Activated CD8-positive, alpha-beta memory T cell treated with anti-CD3 and anti-CD28 coated beads, Interleukin-2, amount 50 U/mL, for 4 hours (primary cell): Measurements from ENCODE around the gene LMTK2.

ENCODE experiments used
- DNase-seq: peaks from one replicate; pipeline ENCODE4 v3.0.0-alpha.2; 2020

Gene LMTK2

DNA sequence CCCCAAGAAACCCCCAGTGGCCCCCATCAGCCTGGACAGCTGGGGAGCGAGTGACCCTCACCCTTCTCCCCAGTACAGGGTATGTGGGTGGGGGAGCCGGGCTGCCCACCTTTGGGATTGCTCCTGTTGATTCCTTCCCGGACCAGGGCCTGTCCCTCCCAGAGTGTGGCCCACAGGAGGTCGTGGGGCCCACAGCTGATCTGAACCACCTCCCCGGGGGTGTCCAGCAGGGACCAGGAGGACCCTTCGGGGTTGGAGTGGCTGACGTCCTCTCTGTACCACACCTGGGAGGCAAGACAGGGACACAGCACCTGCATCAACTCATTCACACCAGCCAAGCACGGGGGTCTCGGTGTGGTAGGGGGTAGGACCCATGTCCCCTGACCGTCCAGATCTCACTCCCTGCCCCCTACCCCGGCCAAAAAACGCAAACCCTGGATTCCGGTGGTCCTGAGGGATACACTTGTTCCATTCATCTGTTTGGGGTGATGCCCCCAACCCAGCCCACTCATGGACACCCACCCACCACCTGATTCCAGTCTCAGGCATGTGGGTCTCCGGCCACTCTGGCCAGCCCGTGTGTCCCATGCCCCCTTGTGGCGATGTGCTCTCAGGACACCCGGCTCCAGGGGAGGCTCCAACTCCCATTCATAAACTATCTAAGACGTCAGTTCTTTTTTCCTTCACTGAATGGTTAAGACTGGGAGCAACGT, 134.5 kb downstream of the LMTK2 start:
- no peak for DNase-seq

DNA sequence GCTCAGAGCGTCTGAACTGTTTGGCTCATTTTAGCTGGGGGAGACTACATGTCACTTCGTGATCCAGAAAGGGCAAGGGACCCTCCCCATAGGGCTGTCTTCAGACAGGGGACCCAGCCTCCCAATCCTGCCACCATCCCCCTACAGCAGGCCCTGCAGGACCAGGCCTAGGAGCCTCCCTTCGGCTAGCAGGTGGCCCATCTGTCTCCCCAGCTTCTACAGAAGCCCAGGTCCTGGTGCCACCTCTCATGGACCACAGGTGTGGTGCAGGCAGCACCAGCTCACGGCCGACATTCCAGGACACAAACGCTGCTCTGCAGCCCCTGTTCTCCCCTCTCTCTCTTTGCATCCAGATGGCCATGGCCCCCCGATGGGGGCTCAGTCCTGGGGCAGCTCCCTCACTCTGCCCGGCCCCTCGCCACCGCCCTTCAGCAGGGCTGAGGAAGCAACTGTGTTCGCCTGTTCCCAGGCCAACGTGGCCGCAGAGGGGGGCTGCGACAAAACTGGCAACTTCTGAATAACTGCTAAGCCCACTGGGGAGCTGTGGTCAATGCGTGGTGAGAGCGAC, 135.1 kb downstream of the LMTK2 start:
- DNase-seq: no peak

DNA sequence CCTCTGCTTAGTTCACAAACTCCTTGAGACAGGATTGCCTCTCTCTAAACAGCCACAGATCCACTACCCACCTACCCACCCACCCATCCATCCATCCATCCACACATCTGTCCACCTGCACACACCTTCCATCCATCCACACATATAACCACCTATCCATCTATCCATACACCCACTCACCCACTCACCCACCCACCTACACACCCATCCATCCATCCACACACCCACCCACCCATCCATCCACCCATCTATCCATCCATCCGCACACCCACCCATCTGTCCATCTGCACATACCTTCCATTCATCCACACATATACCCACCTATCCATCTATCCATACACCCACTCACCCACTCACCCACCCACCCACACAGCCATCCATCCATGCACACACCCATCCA, 135.7 kb downstream of the LMTK2 start:
- DNase-seq: no peak

DNA sequence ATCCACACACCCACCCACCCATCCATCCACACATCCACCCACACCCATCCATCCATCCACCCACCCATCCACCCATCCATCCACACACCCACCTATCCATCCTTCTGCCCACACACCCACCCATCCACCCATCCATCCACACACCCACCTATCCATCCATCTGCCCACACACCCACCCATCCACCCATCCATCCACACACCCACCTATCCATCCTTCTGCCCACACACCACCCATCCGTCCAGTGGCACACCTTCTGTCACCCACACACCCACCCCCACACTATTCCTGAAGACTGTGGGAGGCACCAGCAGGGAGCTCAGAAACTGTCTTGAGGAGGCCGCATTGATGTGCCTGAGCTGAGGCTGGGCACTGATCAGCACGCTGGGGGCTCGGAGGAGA, 136.3 kb downstream of the LMTK2 start:
- no peak for DNase-seq

DNA sequence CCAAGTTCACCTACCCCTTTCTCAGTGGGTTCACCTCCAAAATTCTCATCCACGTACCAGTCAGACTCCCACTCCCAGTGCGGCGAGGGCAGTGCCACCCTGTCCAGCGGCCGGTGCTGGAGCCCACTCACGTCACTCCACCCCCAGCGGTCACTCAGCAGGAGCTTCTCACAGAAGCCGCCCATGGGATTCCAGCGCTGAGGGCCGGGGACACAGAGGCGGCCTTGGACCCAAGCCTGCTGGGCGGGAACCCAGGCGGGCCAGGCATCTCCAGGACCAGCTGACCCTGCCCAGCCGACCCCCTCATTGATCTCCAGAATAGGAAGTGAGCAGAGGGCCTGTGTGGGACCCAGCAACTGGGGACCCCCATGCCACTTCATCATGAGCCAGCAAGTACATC, 138.2 kb downstream of the LMTK2 start:
- no peak for DNase-seq

DNA sequence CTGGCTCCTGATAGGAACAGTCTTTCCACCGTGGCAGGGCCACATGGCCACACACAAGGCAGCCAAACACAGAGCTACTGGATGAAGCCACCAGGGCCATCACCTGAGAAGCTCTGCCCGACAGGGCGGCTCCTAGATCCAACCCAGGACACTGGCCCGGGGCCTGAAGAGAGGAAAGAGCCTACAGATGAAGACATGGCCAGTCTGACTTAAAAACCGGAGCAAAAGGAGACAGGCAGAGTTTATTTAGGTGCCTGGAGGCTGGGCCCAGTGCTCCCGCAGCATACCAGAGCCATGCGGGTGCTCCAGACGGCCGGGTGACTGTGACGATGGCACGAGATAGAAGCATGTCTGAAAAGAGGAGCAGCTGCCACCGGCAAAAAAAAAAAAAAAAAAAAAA, 141.5 kb downstream of the LMTK2 start:
- no peak for DNase-seq

DNA sequence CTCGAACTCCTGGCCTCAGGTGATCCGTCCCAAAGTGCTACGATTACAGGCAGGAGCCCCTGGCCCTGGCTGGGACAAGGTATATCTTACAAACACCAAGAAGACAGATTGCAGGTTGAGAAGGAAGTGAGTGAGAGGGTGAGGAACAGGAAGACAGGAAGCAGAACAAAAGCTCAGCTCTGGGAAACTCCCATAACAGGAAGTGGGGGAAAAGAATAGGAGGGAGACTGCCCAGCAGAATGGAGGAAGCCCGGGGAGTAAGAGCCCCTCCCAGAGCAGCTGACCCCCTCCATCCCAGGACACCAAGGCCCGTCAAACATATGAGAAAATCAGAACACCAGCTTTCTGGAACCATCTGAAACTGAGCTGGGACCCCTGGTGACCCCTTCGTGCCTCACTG, 142.4 kb downstream of the LMTK2 start:
- no peak for DNase-seq

DNA sequence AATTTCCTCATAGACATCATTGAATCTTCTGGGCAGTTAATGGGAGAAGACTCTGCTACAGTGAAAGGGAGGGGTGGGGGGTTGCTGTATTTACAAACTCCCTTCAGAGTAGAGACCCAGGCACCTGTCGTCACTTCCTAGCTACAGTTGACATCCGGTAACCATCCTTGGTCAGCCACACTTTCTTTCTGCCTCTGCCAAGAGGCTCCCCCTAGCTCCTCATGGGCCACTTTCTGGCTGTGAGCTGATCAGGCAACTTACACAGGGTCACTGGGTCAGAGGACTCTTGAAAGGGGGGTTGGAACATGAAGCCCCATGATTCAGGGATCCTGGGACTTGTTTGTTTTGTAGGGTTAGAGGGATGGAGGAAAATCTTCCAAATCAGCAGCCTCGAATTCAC, 144.1 kb downstream of the LMTK2 start:
- DNase-seq: peak; percentile 27

DNA sequence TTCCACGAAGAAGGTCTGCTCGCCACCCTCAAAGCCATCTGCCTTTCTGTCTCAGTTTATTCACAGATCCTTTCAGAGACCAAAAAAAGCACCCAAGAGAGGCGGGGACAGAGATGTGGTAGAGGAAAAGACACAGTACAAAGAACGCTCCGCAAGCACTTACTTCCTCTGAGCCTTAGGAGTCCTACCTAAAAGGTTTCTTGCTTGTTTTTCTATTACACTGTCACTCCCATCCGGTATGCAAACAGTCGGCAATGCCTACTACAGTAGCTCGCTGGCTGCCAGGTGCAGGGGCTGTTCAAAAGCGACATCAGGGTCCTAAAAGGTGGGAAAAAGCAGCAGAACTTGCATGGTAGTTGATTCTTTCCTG, 144.6 kb downstream of the LMTK2 start:
- peak; percentile 32 for DNase-seq

DNA sequence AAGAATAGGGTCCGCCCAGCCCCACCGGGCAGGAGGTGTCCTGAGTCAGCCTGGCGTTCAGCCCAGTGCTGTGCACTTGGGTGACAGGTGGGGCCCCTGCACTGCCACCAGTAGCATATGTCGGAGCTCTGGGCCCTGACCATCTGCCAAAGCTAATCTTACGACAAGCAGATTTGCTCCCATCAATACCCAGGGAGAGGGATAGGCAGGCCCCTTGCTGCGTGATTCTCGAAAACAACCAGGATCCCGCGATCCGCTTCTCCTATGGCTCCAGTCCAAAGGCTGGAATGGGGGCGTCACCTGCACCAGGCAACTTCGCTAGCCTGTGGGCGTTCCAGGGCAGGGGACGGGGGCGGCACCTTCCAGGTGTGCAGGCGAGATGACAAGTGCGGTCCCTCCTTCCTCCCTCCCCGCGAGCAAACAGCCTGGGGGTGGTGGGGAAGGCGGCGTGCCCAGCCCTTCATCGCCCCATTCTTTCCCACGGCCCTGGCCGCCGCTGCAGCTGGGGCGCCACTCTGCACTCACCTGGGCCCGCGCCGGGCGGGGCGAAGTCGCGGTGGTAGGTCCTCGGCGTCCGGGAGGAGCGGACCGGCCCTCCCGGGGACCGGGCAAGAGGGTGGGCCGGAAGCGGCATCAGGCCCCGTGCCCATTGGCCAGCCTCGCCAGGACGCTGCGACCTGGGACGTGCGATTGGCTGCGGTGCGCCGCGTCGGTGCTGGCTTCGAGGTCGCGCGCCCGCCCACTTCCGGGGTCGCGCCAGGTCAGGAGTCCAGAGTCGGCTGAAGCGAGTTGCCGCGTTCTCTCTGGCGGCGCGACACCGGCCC, 145.2 kb downstream of the LMTK2 start, which contains the start of gene TECPR1:
TSS of gene TECPR1 (minus strand) at position 632 of the 824 bp plus-strand sequence. CDS start 6,086 bp downstream, outside the sequence.
- peak; percentile 82 for DNase-seq

DNA sequence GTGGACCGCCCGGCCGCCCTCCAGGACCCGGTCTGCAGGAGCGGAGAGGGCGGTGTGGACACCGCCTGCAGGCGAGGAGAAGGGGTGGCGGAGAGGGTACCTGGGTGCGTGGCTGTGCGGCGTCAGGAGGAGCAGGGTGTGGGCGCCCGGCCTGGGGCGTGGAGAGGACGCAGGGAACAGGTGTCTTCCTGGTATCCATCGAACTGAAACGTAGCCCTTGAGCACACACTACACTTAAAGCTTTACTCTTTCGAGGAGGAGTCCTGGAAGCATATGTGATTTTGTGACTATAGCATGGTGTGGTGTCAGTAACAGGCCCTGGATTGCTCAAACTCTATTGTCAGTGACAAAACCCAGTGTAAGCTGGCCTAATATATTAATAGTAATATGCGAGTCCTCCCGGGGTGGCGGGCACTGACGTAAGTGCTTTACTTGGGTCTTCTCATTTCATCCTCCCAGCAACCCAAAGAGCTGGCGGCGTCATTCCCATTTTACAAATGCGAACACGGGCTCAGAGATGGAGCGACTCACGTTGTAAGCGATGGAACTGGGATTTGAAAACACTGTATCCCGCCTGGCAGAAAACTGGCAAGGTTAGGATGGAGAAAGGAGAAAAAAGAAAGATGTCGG, 145.9 kb downstream of the LMTK2 start:
- no peak for DNase-seq

DNA sequence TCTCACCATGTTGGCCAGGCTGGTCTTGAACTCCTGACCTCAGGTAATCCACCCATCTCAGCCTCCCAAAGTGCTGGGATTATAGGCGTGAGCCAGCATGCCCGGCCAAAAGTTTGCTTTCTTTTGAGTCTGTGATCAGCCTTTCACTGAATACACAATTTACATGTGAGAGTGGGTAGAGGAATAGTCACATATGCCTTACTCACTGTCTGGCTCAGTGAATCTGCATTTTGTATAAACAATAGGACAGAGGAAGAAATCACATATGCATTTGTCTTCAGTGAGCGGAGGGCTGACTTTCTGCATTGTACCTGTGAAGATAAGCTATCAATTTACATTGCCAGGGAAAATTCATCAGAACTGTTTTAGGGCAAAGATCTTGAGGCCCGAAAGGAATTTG, 147.9 kb downstream of the LMTK2 start:
- DNase-seq: no peak

DNA sequence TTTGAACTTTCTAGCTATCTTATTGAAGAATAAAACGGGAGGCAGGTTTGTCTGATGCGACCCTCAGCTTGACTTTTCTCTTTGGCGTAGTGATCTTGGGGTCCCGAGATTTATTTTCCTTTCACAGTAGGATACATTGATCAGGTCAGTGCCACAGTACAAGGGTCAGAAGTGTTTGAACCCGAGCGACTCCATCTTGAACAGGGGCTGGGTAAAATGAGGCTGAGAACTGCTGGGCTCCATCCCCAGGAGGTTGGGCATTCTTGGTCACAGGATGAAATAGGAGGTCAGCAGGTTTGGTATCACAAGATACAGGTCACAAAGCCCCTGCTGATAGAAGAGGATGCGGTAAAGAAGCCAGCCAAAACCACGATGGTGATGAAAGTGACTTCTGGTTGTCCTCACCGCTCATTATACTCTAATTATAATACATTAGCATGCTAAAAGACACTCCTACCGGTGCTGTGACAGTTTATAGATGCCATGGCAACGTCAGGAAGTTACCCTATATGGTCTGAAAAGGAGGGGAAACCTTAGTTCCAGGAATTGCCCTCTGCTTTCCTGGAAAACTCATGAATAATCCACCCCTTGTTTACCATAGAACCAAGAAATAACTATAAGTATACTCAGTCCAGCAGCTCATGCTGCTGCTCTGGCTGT, 148.4 kb downstream of the LMTK2 start:
- no peak for DNase-seq

DNA sequence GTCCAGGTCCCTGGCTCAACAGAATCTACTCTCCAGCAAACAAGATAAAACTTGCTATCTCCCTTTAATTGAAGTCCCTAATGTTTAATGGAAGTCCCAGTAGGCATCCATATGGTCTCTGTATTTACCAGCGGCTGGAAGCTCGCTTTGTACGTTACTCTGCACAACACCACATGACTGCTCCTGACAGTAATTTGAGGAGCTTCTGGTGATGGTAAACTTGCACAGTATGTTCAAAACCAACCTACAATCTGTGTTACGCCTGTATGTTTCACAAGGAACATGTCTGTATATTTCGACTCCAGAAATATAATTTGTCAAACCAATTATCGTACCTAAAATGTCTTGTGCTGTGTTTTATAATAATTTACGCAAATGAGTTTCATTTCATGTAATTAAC, 149.8 kb downstream of the LMTK2 start:
- DNase-seq: no peak

DNA sequence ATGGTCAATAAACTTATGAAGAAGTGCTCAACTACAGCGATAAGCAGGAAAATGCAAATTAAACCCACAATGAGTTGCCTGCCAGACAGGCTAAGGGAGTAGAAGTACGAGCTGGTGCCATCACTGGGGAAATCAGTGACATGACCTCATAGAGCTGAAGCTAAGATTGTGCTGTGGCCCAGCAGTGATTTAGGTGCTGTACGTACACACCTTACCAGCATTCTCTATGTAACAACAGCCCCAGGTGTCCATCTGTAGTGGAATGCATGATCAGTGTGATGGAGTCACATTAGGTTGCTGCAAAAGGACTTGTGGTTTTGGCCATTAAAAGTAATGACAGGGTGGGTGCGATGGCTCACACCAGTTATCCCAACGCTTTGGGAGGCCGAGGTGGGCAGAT, 151.0 kb downstream of the LMTK2 start:
- no peak for DNase-seq
